Effector memory CD4-positive, alpha-beta T cell (primary cell): Measurements from ENCODE around the gene KIF15.
"Not testable (repeated sequence)": the region's sequence is repeated elsewhere in the genome, so short reads cannot be mapped to it uniquely, and the experiment has no call there.

ENCODE experiments used
- DNase-seq, 3 donors: peaks; one replicate each; pipeline ENCODE4 v3.0.0-alpha.2; 2020
- H3K27ac ChIP-seq: 2 replicates; pipeline ENCODE4 v1.7.0; 2013; ENCODE audit warnings: mild to moderate bottlenecking, low read length, moderate library complexity; ENCODE audit not compliant: insufficient read depth, poor library complexity, severe bottlenecking
- H3K27me3 ChIP-seq: replicated peaks from 2 replicates; pipeline ENCODE4 v1.7.0; 2013; ENCODE audit warnings: mild to moderate bottlenecking, low read length; ENCODE audit not compliant: insufficient read depth, control insufficient read depth, poor library complexity, severe bottlenecking
- H3K36me3 ChIP-seq: 2 replicates; pipeline ENCODE4 v1.7.0; 2013; ENCODE audit warnings: mild to moderate bottlenecking, low read length, moderate library complexity; ENCODE audit not compliant: control insufficient read depth, insufficient read depth
- H3K4me1 ChIP-seq: 2 replicates; pipeline ENCODE4 v1.7.0; 2013; ENCODE audit warnings: low read length, mild to moderate bottlenecking; ENCODE audit not compliant: control insufficient read depth, insufficient read depth, poor library complexity, severe bottlenecking
- H3K4me3 ChIP-seq: 2 replicates; pipeline ENCODE4 v1.7.0; 2013; ENCODE audit warnings: low read length, low read depth, mild to moderate bottlenecking; ENCODE audit not compliant: insufficient read depth, poor library complexity, severe bottlenecking
- H3K9me3 ChIP-seq: 2 replicates; pipeline ENCODE4 v1.7.0; 2013; ENCODE audit warnings: mild to moderate bottlenecking, low read length, moderate library complexity; ENCODE audit not compliant: control insufficient read depth

Gene KIF15

DNA sequence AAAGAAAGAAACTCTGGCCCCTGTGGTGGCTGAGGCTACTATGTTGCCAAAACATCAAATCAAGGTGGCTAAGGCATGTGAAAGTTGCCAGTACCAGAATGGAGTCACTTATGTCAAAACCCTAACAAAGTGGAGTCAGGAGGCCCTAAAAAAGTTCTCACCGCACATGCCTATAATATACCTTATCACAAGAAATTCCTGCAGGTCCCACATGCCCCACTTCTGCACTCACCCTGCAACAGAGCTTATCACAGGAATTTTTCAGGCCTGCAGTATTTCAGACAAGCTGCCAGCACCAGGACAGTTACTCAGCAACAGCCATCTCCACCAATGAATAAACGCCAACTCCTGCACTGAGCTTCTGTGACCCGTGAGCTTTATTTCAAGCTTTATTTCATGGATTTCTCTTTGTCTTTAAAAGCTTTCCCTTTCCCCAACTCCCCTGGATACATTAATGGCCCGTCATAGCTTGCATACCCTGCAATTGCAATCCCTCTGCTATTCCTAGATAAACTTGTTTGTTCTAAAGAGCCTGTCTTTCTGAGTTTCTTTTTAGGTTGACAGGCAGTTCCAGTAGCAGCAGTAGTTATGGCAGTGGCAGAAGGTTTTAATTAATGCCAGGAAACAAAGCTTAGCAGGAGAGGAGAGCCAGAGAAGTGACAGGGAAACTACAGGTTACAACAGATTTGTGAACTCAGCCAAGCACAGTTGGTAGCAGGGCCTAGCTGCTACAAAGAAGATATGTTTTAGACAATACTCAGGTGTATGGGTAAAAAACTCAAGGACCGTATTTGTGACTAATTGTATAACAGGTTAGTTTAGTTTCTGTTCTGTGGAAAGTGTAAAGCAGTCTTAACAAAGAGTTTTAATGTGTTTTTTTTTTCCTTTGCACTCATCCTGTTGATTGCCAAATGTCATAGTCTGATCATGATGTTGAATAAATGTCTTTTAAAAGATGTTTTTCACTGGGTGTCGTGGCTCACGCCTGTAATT, 84.2 kb downstream of the KIF15 start:
- no peak for DNase-seq
- no peaks in the 10 kb centered on the region for H3K9me3 ChIP-seq
- no peaks in the 10 kb centered on the region for H3K36me3 ChIP-seq
- no peak overlapping the region for H3K4me3 ChIP-seq
- H3K27me3 ChIP-seq, result no peaks in the 10 kb centered on the region
- no peak overlapping the region for H3K27ac ChIP-seq
- H3K4me1 ChIP-seq, result no peaks in the 10 kb centered on the region

DNA sequence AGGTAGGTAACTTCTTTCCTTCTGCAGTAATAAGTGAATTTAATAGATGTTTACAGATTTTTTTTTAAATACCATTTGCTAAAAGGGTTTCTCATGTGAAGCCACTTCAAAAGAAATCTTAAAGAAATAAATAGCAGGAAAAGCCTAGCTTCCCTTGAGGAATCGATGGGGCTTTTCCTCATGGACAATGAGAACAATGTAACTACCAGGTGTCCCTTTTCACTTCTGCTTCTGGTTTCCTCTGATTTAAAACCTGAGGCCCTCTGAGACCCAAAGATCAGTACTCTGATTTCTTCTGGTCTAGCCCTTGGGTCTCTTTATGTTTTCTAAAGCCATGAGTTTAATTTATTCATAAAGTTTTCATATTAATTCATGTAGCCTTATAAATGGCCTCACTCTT, 87.0 kb downstream of the KIF15 start:
- H3K4me1 ChIP-seq, result no peaks in the 10 kb centered on the region
- H3K36me3 ChIP-seq, result no peaks in the 10 kb centered on the region
- DNase-seq, result no peak
- no peaks in the 10 kb centered on the region for H3K9me3 ChIP-seq
- no peak overlapping the region for H3K4me3 ChIP-seq
- no peak overlapping the region for H3K27ac ChIP-seq
- H3K27me3 ChIP-seq, result no peaks in the 10 kb centered on the region

DNA sequence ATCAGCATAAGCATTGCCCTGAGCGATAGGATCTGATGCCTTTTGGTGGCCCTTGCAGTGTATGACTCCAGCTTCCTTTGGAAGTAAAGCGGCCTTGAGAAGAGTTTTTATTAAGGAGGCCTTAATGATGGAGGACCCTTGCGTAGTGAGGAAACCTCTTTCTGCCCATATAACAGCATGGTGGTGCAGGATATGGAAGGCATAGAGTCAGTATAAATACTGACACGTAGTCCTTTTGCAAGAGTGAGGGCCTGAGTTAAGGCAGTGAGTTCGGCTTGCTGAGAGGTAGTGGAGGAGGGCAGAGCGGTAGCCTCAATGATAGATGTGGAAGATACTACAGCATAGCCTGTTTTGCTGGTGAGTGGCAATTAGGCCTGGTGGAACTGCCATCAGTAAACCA, 95.1 kb downstream of the KIF15 start:
- H3K9me3 ChIP-seq, H3K4me3 ChIP-seq, H3K36me3 ChIP-seq, H3K27me3 ChIP-seq, H3K27ac ChIP-seq, DNase-seq, H3K4me1 ChIP-seq: not testable (repeated sequence)

DNA sequence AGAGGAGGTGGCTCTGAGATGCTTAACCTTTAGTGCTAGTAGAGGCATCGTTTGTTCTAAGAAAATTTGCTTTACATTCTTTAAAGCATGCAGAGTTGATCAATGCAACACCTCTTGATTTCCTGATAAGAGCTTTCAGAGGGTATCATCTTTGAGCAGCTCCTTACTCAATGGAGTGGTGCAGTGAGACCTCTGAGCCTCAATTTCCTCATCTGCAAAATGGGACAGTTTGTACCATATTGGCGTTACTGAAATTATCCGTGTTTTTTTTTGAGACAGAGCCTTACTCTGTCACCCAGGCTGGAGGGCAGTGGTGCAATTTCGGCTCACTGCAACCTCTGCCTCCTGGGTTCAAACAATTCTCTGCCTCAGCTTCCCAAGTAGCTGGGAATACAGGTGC, 98.5 kb downstream of the KIF15 start:
- DNase-seq, result no peak
- Histone ChIP-seq H3K36me3 (no peaks in the 10 kb centered on the region), H3K27me3 (no peaks in the 10 kb centered on the region), H3K27ac (no peak overlapping the region), H3K9me3 (no peaks in the 10 kb centered on the region), H3K4me3 (no peak overlapping the region), H3K4me1 (peaks cover 9% of the 10 kb centered on the region)

DNA sequence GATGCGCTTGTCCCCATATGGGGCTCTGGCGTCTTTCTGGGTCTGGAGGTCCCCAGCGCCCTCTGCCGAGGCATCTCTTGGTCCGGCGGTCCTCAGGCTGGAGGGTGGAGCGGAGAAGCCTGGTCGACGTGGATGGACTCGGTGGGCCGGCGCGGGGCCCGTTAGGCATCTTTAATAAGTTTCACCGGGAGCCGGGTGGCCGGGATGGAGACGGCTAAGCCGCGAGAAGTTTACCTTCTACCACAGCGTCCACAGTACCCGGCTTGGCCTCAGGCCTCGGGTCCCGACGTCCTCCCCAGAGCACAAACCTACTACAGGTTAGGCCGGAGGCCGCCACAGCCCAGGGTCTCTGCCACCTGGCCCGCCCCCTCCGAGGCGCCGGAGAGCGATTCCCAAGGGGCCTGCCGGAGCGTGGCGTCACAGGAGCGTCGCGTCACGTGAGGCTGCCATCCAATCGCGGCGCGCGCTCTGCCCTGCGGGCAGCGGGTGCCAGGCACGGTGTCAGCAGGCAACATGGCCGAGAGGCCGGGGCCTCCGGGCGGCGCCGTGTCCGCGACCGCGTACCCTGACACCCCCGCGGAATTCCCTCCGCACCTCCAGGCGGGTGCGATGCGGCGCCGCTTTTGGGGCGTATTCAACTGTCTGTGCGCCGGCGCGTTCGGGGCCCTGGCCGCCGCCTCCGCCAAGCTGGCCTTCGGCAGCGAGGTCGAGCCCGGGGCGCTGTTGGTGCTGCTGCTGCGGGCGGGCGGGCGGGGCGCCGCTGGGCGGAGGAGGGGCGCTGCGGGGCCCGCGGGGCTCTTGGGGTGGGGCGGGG, 100.0 kb downstream of the KIF15 start, which contains the start of gene TMEM42:
Gene TMEM42, plus strand, starts transcription at position 501 of the 814 bp plus-strand sequence. Its CDS starts 13 bp downstream, at position 514.
- Histone ChIP-seq H3K36me3 (peaks cover 3% of the 10 kb centered on the region), H3K27ac (peak within 1 kb of the TSS; percentile 62), H3K4me1 (peaks cover 16% of the 10 kb centered on the region), H3K4me3 (peak within 1 kb of the TSS; percentile 56), H3K27me3 (no peaks in the 10 kb centered on the region), H3K9me3 (no peaks in the 10 kb centered on the region)
- peak; percentile 77 to 83 (median 78) for DNase-seq

DNA sequence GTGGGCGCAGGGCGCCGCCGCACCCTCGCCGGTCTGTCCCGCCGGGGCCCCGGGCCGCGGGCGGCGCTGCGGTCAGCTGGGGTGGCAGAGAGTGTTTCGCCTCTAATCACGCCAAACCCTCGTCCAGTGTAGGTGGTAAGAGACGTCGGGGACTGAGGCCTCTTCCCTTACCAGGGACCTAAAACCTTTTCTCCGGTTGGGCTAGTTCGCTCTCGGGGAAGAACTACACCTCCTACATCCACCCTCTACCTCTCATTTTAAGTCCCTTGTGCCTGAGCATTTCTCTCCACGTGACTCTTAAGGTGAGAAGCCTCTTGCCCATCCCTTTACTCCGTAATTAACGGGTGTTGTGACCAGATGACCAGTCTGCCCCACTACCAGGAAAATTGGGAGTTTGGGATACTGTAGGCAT, 100.6 kb downstream of the KIF15 start:
- peak overlapping the region; percentile 52 for H3K4me3 ChIP-seq

DNA sequence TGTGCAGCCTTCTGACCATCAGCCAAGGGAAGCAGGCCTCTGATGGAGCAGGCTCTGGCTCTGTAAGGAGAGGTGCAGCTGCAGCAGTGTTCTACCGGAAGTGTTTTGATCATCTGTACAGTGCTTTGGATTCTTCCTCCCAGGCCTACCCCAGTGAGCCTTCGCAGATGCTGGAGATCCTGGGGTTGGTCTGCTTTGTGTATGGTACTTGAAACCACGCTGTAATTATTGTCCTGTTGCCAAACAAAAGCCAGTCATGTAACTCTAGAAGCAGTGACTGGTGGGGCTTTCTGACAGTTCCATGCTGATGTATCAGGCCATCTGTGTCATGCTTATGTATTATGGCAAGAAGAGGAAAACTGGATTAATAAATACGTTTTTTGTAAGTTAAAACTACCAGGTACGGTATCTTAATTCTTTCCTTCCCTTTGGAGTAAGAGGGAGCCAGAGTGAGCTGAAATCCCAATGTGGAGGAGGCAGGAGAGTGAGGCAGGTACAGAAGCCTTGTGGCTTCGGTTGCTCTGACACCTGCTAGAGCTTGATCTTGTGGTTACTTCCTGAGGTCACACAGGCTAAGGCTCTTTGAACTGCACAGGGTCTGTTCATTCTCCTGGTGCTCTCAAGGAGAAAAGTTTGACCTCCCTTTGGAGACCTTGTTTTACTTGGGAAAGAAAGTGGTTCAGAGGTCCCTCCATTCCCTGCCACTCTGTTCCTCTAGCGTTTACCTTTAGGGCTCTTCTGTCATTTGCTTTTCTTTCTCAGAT, 103.9 kb downstream of the KIF15 start:
- H3K4me1 ChIP-seq, result peaks cover 16% of the 10 kb centered on the region
- H3K27ac ChIP-seq, result no peak overlapping the region
- H3K27me3 ChIP-seq, result no peaks in the 10 kb centered on the region
- no peak overlapping the region for H3K4me3 ChIP-seq
- peaks cover 4% of the 10 kb centered on the region for H3K36me3 ChIP-seq
- no peak for DNase-seq
- no peaks in the 10 kb centered on the region for H3K9me3 ChIP-seq

More for the DNA sequence above, 100.6 kb downstream of the KIF15 start:
- Histone ChIP-seq H3K4me1 (peaks cover 16% of the 10 kb centered on the region), H3K36me3 (peaks cover 4% of the 10 kb centered on the region), H3K27me3 (no peaks in the 10 kb centered on the region), H3K9me3 (no peaks in the 10 kb centered on the region), H3K27ac (peak overlapping the region; percentile 62)
- DNase-seq, result no peak

DNA sequence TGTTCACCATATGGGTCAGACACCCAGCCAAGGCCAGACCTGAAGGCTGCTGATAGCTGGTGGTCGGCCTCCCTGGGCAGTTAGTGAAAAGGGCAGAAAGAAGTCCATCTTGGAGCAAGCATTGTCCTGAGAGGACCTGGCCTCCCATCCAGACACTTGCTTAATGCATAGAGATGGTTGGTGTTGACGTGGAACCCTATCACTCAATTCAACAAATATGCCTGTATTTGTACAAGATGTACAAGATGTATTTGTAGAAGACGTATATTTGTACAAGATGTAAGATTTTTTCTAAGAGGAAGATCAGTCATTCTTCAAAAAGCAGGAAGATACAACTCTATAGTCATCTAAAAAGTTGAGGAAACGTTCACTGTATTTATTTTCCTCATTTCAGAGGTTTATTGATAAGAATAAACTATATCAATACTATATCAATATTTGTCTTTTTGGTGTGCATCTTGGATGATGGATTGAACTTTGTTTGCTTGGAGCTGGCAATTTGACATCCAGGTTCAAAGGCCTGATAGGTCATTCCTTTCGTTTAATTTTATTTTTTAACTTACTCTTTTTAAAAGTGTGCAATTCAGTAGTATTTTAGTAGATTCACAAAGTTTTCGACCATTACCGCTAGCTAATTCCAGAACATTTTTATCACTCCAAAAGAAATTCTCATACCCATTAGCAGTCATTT, 106.0 kb downstream of the KIF15 start:
- no peak overlapping the region for H3K27ac ChIP-seq
- peaks cover 4% of the 10 kb centered on the region for H3K36me3 ChIP-seq
- H3K4me3 ChIP-seq, result no peak overlapping the region
- DNase-seq, result no peak
- no peaks in the 10 kb centered on the region for H3K9me3 ChIP-seq
- H3K4me1 ChIP-seq, result peaks cover 13% of the 10 kb centered on the region
- H3K27me3 ChIP-seq, result no peaks in the 10 kb centered on the region

DNA sequence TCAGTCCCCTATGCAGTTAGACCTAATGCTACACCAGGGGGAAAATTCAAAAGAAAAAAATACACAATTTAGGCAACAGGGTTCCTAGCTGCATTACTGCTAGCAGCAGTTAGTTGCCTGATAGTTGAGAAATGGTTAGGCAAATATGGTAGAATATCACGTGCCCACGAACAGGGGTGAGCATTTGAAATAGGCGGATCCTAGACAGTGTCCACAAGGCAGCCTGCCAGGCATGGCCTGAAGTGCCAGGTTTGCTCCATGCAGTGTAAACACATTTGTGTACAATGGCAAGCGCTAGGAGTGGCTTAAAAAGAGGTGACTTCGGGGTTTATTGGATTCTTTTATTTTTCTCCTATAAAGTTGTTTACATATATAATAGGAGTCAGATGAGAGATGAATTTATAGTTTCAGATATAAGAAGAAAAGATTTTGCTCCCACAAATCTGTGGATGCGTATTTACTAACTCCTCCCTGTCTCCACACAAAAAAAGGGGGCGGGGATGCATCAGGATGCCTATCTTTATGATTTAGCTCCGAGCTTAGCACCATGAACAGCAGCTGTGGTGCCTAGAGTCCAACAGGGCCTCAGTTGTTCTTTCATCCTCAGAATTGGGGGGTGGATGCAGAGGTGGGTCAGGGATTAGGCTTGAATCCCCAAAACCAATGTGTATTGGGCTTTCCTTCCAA, 108.9 kb downstream of the KIF15 start:
- Histone ChIP-seq H3K4me1 (peaks cover 3% of the 10 kb centered on the region), H3K27me3 (no peaks in the 10 kb centered on the region), H3K27ac (no peak overlapping the region), H3K4me3 (no peak overlapping the region), H3K9me3 (no peaks in the 10 kb centered on the region), H3K36me3 (peaks cover 4% of the 10 kb centered on the region)
- no peak for DNase-seq
